PFSK-1 (cell line): Measurements from ENCODE around the gene CCDC17.

ENCODE experiments used
- FOXP2 ChIP-seq: optimal IDR thresholded peaks from 2 replicates; pipeline ENCODE3; 2011; ENCODE audit warnings: borderline replicate concordance, control low read depth, inconsistent platforms; ENCODE audit not compliant: insufficient read depth; ENCODE audit errors: extremely low read length, extremely low read depth
- POLR2AphosphoS5 ChIP-seq: IDR thresholded peaks from 2 replicates; pipeline ENCODE4 v1.6.1; 2012; ENCODE audit warnings: low read depth, mild to moderate bottlenecking, control low read depth, low read length, moderate library complexity
- SIN3A ChIP-seq: IDR thresholded peaks from 2 replicates; pipeline ENCODE4 v1.6.1; 2012; ENCODE audit warnings: mild to moderate bottlenecking, low read length, moderate library complexity, borderline replicate concordance; ENCODE audit not compliant: insufficient read depth
- TAF1 ChIP-seq: IDR thresholded peaks from 2 replicates; pipeline ENCODE4 v1.6.1; 2012; ENCODE audit warnings: low read length, control low read depth, borderline replicate concordance; ENCODE audit not compliant: insufficient read depth
- TF ChIP-seq, protein P1 (sequence below), 2 experiments: IDR thresholded peaks; 2 replicates each; pipeline versions ENCODE4 v1.6.1 to v1.8.0; 2011 to 2012; ENCODE audit warnings: low read depth in 2 of 2, low read length in 2 of 2, control low read depth in 1 of 2, inconsistent platforms in 1 of 2, mild to moderate bottlenecking in 1 of 2, moderate library complexity in 1 of 2; ENCODE audit not compliant: insufficient read depth in 1 of 2

CCDC17 gene

DNA sequence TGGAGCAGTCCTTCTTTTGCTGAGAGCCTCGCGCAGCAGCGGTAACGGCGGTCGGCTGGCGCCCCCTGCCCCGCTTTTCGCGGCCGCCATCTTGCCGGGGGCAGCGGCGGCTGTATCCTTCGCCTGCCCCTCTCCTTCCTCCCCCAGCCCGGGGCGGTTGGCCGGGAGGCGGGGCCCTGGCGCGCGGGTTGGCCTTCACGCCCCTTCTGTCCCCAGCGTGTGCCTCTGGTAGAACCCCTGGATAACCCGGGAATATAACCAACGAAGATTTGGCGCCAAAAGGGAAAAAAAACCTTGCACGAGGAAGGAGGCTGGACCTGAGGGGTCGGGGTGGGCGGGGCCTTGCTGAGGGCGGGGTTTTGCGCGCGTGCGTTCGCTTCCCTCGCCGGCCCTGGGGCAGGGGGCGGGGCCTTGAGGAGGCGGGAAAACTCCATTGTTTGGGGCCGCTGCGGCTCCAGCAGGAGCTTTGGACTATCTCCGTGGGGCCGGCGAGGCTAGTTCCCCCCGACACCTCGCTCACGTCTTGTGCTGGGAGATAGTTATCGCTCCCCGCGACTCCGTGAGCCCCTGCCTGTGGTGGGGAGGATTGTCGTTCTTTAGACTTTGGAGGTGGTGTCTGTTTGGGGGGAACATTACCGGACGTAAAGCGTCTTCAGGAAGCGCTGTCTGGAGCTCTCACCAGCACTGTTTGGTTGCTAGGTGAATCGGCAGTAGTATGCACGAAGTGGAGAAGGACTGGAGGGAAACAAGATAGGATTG is 39.3 kb downstream of the CCDC17 start:
- TF ChIP-seq SIN3A = peak; percentile 67; the same call in 1 of the 2 replicates
- TF ChIP-seq TAF1 = no peak
- no peak for TF ChIP-seq POLR2AphosphoS5
- TF ChIP-seq FOXP2 = no peak
- TF ChIP-seq, protein P1, sequence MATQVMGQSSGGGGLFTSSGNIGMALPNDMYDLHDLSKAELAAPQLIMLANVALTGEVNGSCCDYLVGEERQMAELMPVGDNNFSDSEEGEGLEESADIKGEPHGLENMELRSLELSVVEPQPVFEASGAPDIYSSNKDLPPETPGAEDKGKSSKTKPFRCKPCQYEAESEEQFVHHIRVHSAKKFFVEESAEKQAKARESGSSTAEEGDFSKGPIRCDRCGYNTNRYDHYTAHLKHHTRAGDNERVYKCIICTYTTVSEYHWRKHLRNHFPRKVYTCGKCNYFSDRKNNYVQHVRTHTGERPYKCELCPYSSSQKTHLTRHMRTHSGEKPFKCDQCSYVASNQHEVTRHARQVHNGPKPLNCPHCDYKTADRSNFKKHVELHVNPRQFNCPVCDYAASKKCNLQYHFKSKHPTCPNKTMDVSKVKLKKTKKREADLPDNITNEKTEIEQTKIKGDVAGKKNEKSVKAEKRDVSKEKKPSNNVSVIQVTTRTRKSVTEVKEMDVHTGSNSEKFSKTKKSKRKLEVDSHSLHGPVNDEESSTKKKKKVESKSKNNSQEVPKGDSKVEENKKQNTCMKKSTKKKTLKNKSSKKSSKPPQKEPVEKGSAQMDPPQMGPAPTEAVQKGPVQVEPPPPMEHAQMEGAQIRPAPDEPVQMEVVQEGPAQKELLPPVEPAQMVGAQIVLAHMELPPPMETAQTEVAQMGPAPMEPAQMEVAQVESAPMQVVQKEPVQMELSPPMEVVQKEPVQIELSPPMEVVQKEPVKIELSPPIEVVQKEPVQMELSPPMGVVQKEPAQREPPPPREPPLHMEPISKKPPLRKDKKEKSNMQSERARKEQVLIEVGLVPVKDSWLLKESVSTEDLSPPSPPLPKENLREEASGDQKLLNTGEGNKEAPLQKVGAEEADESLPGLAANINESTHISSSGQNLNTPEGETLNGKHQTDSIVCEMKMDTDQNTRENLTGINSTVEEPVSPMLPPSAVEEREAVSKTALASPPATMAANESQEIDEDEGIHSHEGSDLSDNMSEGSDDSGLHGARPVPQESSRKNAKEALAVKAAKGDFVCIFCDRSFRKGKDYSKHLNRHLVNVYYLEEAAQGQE (IDR thresholded peaks at IDR 0.05; ENCODE audit: insufficient read depth in 1 of 2, low read depth in 2 of 2, low read length in 2 of 2) = no peak

DNA sequence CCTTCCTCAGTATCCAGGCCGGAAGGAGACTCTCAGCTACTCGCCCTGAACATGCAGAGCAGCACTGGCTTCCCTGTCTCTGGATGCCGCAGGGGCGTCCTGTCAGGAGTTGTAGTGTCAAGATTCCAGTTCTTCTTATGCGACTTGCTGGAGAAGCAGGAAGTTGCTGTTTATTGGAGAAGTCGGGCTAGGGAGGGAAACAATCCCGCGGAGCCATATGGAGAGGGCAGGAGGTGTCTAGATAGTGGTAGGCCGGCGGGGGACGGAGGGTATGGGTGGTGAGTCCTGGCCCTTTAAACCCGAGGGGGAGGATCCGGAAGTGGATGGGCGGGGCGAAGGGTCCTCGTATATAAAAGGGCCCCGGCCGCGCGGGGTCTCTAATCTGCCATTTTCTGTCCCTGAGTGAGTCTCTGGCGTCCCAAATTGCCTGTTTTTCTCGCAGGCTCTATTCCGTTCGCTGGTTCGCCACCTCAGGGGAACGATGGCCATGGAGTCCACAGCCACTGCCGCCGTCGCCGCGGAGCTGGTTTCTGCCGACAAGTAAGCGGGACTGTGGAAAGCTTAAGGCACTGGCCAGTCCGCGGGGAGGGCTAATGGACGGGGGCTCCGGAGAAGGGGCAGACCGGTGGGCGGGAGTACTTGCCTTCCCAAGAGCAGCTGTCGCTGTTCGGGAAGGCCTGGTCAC is 40.0 kb downstream of the CCDC17 start, which contains the start of gene NASP:
Gene NASP, plus strand, starts transcription at position 376 of the 685 bp plus-strand sequence. Its CDS starts 106 bp downstream, at position 482.
- TF ChIP-seq POLR2AphosphoS5 = peak; percentile 99
- TF ChIP-seq SIN3A = peak; percentile 71; the same call in 1 of the 2 replicates
- peak; percentile 81; the same call in 1 of the 2 replicates for TF ChIP-seq TAF1
- TF ChIP-seq, protein P1 (IDR thresholded peaks at IDR 0.05; ENCODE audit: insufficient read depth in 1 of 2, low read depth in 2 of 2, low read length in 2 of 2) = peak in 1 of 2 experiments; percentile 54; a peak in 1 of 4 replicates
- peak; percentile 8 for TF ChIP-seq FOXP2

DNA sequence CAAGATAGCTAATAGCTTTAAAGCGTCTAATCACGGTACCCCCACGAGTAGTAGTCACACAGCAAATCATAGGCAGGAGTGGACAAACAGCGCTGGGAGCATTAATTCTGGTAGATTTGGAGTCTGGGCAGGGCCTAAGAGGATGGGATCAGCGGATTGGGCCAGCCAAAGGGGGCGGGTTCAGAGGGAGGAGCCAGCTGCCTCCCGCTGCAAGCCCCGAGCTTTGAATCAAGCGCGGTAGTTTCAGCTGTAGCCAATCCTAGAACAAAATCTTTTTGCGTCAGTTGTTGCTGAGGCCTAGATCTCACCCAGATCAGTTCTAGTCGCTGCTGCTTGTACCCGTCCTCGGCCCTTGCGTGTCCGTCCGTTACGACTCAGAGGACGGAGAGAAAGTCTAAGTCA is 40.6 kb downstream of the CCDC17 start:
- TF ChIP-seq TAF1 (no peak), POLR2AphosphoS5 (no peak), SIN3A (no peak), FOXP2 (no peak)
- TF ChIP-seq, protein P1 (IDR thresholded peaks at IDR 0.05; ENCODE audit: insufficient read depth in 1 of 2, low read depth in 2 of 2, low read length in 2 of 2) = no peak

DNA sequence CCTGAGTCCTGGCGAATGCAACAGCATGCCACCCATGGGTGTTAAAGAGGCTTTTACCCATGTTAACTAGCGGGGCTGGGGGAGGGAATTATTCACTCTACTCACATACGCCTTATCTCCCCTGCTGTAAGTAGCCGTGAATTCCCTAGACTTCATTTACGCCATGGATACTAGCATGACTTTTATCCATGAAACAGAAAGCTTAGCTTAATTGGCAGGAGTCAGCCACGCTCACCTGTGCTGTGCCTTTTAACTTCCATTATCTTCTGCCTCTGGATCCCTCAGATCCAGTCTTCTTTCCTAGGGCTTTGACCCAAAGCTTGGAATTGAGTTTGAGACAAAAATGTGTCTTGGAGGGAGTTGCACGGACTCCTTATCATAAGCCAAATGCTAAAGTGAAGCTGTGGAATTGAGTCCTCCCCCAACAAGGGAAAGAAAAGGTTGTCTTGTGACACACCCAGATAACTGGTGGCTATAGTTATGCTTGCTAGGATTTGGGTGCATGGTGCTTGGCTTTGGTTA is 49.7 kb downstream of the CCDC17 start:
- TF ChIP-seq, protein P1 (IDR thresholded peaks at IDR 0.05; ENCODE audit: insufficient read depth in 1 of 2, low read depth in 2 of 2, low read length in 2 of 2) = no peak
